ENCODE measurements around the gene TOMM20.

TOMM20 gene

GRCh38 chr1:235160957-235161684 lies 32.5 kb upstream of the TOMM20 start, which contains the start of gene RBM34 (continued):
- TF ChIP-seq ZNF768 (tag by site-specific recombination; IDR thresholded peaks at IDR 0.05) (no peak), ZSCAN23 (tag by site-specific recombination; IDR thresholded peaks at IDR 0.05) (0 out of 2 replicates have a peak, but pooled peaks have one; percentile 12), ZNF610 (tag by site-specific recombination; IDR thresholded peaks at IDR 0.05; ENCODE audit: borderline replicate concordance) (peak; percentile 61), ZNF580 (tag by site-specific recombination; IDR thresholded peaks at IDR 0.05) (peak; percentile 59; the same call in 1 of the 2 replicates), PRDM10 (tag by site-specific recombination; IDR thresholded peaks at IDR 0.05) (peak; percentile 71), TCF7L2 (IDR thresholded peaks at IDR 0.05; ENCODE audit: borderline replicate concordance, low read depth, low read length) (no peak), ZNF175 (tag by site-specific recombination; IDR thresholded peaks at IDR 0.05) (no peak), GLI4 (tag by site-specific recombination; IDR thresholded peaks at IDR 0.05) (peak; percentile 73; the same call in 1 of the 2 replicates), RBAK (tag by site-specific recombination; IDR thresholded peaks at IDR 0.05) (no peak), ZNF266 (tag by site-specific recombination; IDR thresholded peaks at IDR 0.05; ENCODE audit: low read depth) (no peak), ZNF398 (tag by site-specific recombination; IDR thresholded peaks at IDR 0.05) (peak; percentile 67; the same call in 1 of the 2 replicates), ZNF391 (tag by site-specific recombination; IDR thresholded peaks at IDR 0.05; ENCODE audit: borderline replicate concordance, low read depth) (peak; percentile 84; the same call in 1 of the 2 replicates), ZNF677 (tag by site-specific recombination; IDR thresholded peaks at IDR 0.05) (no peak), ZFHX2 (tag by site-specific recombination; conservative IDR thresholded peaks at IDR 0.05) (no peak), ZNF48 (tag by site-specific recombination; IDR thresholded peaks at IDR 0.05) (no peak), SP3 (tag by site-specific recombination; IDR thresholded peaks at IDR 0.05) (peak; percentile 88), ZNF449 (tag by site-specific recombination; IDR thresholded peaks at IDR 0.05) (no peak; the same call in 1 of the 2 replicates), GLI2 (tag by site-specific recombination; IDR thresholded peaks at IDR 0.05; ENCODE audit: borderline replicate concordance, low read depth) (no peak), ZSCAN16 (tag by site-specific recombination; IDR thresholded peaks at IDR 0.05) (0 out of 2 replicates have a peak, but pooled peaks have one; percentile 5), ZNF510 (tag by site-specific recombination; IDR thresholded peaks at IDR 0.05; ENCODE audit: insufficient replicate concordance) (no peak), ZNF324 (tag by site-specific recombination; IDR thresholded peaks at IDR 0.05) (peak; percentile 66), ZNF544 (tag by site-specific recombination; IDR thresholded peaks at IDR 0.05) (no peak), OSR2 (tag by site-specific recombination; IDR thresholded peaks at IDR 0.05) (no peak; the same call in 1 of the 2 replicates), ZBTB11 (tag by site-specific recombination; conservative IDR thresholded peaks at IDR 0.05; ENCODE audit: low read depth) (peak; percentile 98), OVOL3 (tag by site-specific recombination; IDR thresholded peaks at IDR 0.05) (peak; percentile 13), KLF7 (tag by site-specific recombination; IDR thresholded peaks at IDR 0.05; ENCODE audit: borderline replicate concordance) (peak; percentile 58; the same call in 1 of the 2 replicates), ZNF223 (tag by site-specific recombination; IDR thresholded peaks at IDR 0.05) (no peak; the same call in 1 of the 2 replicates), ZNF707 (tag by site-specific recombination; IDR thresholded peaks at IDR 0.05) (no peak)
